ENCODE results near the gene STPG3.

- no peak for TF ChIP-seq CTCF (IDR thresholded peaks at IDR 0.05)
- TF ChIP-seq POLR2A (IDR thresholded peaks at IDR 0.05) = no peak
These were observed 28.8 kb downstream of the STPG3 start for GRCh38 chr9:137279741-137280473.

All from adrenal gland (tissue), 5 donors.